Hair follicular keratinocyte (primary cell): ENCODE results near the gene GADL1. TPM values are rescaled to one million over a fixed set of nuclear protein-coding genes. Genes with fewer than 3 reads are reported as not detected.

Experiments
- total RNA-seq: library from RNA; depleted of rRNA; stranded (reverse); fragments of >200 nt; gene quantifications from 2 replicates; pipeline ENCODE4 v1.2.3, GENCODE V29; 2015

GADL1 gene, protein sequence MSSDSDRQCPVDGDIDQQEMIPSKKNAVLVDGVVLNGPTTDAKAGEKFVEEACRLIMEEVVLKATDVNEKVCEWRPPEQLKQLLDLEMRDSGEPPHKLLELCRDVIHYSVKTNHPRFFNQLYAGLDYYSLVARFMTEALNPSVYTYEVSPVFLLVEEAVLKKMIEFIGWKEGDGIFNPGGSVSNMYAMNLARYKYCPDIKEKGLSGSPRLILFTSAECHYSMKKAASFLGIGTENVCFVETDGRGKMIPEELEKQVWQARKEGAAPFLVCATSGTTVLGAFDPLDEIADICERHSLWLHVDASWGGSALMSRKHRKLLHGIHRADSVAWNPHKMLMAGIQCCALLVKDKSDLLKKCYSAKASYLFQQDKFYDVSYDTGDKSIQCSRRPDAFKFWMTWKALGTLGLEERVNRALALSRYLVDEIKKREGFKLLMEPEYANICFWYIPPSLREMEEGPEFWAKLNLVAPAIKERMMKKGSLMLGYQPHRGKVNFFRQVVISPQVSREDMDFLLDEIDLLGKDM
- total RNA-seq = not detected in 2 replicates

DNA sequence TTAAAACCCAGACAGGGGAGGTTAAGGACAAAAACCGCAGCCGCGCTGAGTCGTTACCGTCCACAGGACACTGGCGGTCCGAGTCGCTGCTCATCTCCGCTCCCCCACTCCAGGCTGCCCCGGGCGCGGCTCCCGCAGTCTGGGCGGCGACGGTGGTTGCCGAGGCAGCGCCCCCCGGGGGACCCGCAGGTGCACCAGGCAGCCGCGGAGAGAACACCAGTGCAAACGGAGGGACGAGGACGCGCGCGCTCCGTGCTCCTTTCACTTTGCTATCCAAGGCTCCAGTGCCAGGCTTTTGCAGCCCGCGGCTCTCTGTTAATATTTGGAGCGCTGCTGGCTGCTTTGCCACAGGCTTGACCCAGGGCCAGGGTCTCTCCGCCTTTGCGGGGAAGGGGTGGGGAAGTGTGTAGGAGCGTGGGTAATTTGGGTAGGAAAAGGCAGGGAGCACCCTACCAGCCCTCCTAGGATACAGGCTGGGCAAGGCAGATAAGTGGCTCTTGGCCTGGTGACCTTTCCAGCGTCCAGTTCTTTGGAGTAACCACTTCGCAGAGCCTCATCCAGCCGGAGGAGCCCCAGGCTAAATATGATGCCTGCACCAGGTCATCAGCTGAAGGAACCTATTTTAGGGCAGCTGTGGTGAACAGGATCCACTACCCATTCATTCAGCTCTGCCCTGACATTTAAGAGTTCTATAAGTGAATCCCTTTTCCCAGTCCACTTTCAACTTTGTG lies at the start of gene GADL1:
Gene GADL1, minus strand, starts transcription at position 141 of the 731 bp plus-strand sequence. Its CDS starts 47 bp downstream, at position 94.

